Endothelial cell of umbilical vein (primary cell): Measurements from ENCODE around the gene SPON2. TPM values are rescaled to one million over a fixed set of nuclear protein-coding genes. Genes with fewer than 3 reads are reported as not detected.

ENCODE experiments used
- BruUV-seq: library from RNA; stranded (reverse); fragments of 400-500 nt; replicated peaks from 2 replicates; lab custom pipeline; 2021; lab: Mats Ljungman, UMichigan
- CTCF ChIA-PET: fragments of 300-600, 350-600 bp; sonication (Branson Sonifier 250); formaldehyde crosslinking; loops from one replicate; lab custom pipeline; 2021; ENCODE audit warnings: antibody characterized with exemption, inconsistent platforms; lab: Charles Lee
- POLR2A ChIA-PET: fragments of 300-600, 350-600 bp; sonication (Branson Sonifier 250); formaldehyde crosslinking; loops from one replicate; lab custom pipeline; 2021; ENCODE audit warnings: antibody characterized with exemption, inconsistent platforms; lab: Charles Lee
- DNase-seq: peaks from one replicate; pipeline ENCODE4 v3.0.0-alpha.2; 2011; ENCODE audit warnings: low read depth, low spot score
- FAIRE-seq: peaks from 2 replicates; lab custom pipeline; 2011; peaks lifted over from hg19 to GRCh38; lab: Jason Lieb, UNC
- H2AFZ ChIP-seq: 2 replicates; pipeline ENCODE4 v1.6.0; 2012; ENCODE audit warnings: low read depth, low read length, control low read depth, inconsistent platforms
- H3K27ac ChIP-seq: 2 replicates; pipeline ENCODE4 v1.5.1; 2011; ENCODE audit warnings: low read depth, mild to moderate bottlenecking, control low read depth, low read length, moderate library complexity; ENCODE audit not compliant: insufficient read depth
- H3K27me3 ChIP-seq, 2 experiments: 2 replicates each; pipeline versions ENCODE4 v1.6.0 to v1.6.1; 2011; ENCODE audit warnings: low read length in 2 of 2, mixed read lengths in 1 of 2; ENCODE audit not compliant: control insufficient read depth in 2 of 2, insufficient read depth in 2 of 2
- H3K36me3 ChIP-seq, 2 experiments: 2 replicates in 1 of 2; 3 replicates in 1 of 2; pipeline ENCODE4 v1.5.1; 2011; ENCODE audit warnings: low read length in 2 of 2, mild to moderate bottlenecking in 1 of 2, moderate library complexity in 1 of 2; ENCODE audit not compliant: control insufficient read depth in 2 of 2, insufficient read depth in 2 of 2; ENCODE audit errors: extremely low read depth in 1 of 2
- H3K4me1 ChIP-seq: 3 replicates; pipeline ENCODE4 v1.5.1; 2011; ENCODE audit warnings: mild to moderate bottlenecking, low read length; ENCODE audit not compliant: control insufficient read depth, insufficient read depth; ENCODE audit errors: extremely low read depth
- H3K4me2 ChIP-seq: 2 replicates; pipeline ENCODE4 v1.6.1; 2011; ENCODE audit warnings: low read length, control low read depth, mixed read lengths; ENCODE audit not compliant: insufficient read depth
- H3K4me3 ChIP-seq, 3 experiments: fragments of 200-600 bp in 1 of 3; sonication (generic), shearing (Covaris generic) in 1 of 3; replicated peaks in 1 of 3; 2 replicates each; pipeline ENCODE4 v1.5.1; 2011 to 2016; ENCODE audit warnings: control low read depth in 3 of 3, low read length in 3 of 3, mild to moderate bottlenecking in 2 of 3, inconsistent platforms in 1 of 3, low read depth in 1 of 3, moderate library complexity in 1 of 3; ENCODE audit not compliant: insufficient read depth in 1 of 3
- H3K79me2 ChIP-seq: 2 replicates; pipeline ENCODE4 v1.6.0; 2012; ENCODE audit warnings: low read length, inconsistent platforms; ENCODE audit not compliant: control insufficient read depth, insufficient read depth
- H3K9ac ChIP-seq: replicated peaks from 2 replicates; pipeline ENCODE3; 2011; ENCODE audit warnings: low read length, control low read depth; ENCODE audit not compliant: insufficient read depth; ENCODE audit errors: extremely low read depth
- H3K9me1 ChIP-seq: replicated peaks from 3 replicates; pipeline ENCODE4 v1.6.0; 2011; ENCODE audit warnings: mild to moderate bottlenecking, low read length; ENCODE audit not compliant: control insufficient read depth, insufficient read depth; ENCODE audit errors: extremely low read depth
- H3K9me3 ChIP-seq: replicated peaks from 2 replicates; pipeline ENCODE4 v1.5.1; 2012; ENCODE audit warnings: low read length, inconsistent platforms; ENCODE audit not compliant: control insufficient read depth, insufficient read depth
- H4K20me1 ChIP-seq: replicated peaks from 2 replicates; pipeline ENCODE3; 2011; ENCODE audit warnings: mild to moderate bottlenecking, low read length; ENCODE audit not compliant: control insufficient read depth, insufficient read depth; ENCODE audit errors: extremely low read depth
- CTCF ChIP-seq, 2 donors: IDR thresholded peaks; 1 replicate in 1 of 2; 2 replicates in 1 of 2; pipeline ENCODE4 v1.5.1; 2011; ENCODE audit warnings: low read length in 2 of 2, mild to moderate bottlenecking in 2 of 2, moderate library complexity in 2 of 2, control low read depth in 1 of 2, inconsistent platforms in 1 of 2, low read depth in 1 of 2; ENCODE audit not compliant: insufficient read depth in 1 of 2; ENCODE audit errors: extremely low read depth in 1 of 2
- EZH2 ChIP-seq: IDR thresholded peaks from 2 replicates; pipeline ENCODE4 v1.6.1; 2012; ENCODE audit warnings: borderline replicate concordance, low read depth, mild to moderate bottlenecking, moderate library complexity, low read length, inconsistent platforms; ENCODE audit not compliant: severe bottlenecking
- FOS ChIP-seq: IDR thresholded peaks from 2 replicates; pipeline ENCODE4 v1.6.1; 2011; ENCODE audit warnings: mild to moderate bottlenecking, low read length, moderate library complexity, borderline replicate concordance; ENCODE audit not compliant: insufficient read depth
- GATA2 ChIP-seq: IDR thresholded peaks from 2 replicates; pipeline ENCODE4 v1.7.0; 2011; ENCODE audit warnings: low read depth, mild to moderate bottlenecking, moderate library complexity, mixed read lengths, low read length; ENCODE audit not compliant: insufficient read length, insufficient read depth
- JUN ChIP-seq: IDR thresholded peaks from 2 replicates; pipeline ENCODE4 v1.6.1; 2011; ENCODE audit warnings: borderline replicate concordance, low read depth; ENCODE audit not compliant: insufficient read length, insufficient read depth
- MAX ChIP-seq: IDR thresholded peaks from 2 replicates; pipeline ENCODE4 v1.6.1; 2011; ENCODE audit not compliant: insufficient read depth, insufficient read length
- MYC ChIP-seq: IDR thresholded peaks from one replicate; pipeline ENCODE4 v1.6.1; 2011; ENCODE audit warnings: mild to moderate bottlenecking, low read depth, low read length
- POLR2A ChIP-seq: IDR thresholded peaks from 2 replicates; pipeline ENCODE4 v1.6.1; 2012; ENCODE audit warnings: low read depth, mild to moderate bottlenecking, control low read depth, low read length
- POLR2AphosphoS5 ChIP-seq: IDR thresholded peaks from 2 replicates; pipeline ENCODE4 v1.6.1; 2012; ENCODE audit warnings: low read depth, mild to moderate bottlenecking, control low read depth, low read length, moderate library complexity; ENCODE audit not compliant: insufficient read depth
- dilution Hi-C: fragments of 300-500 bp; cut with MboI; formaldehyde crosslinking; loops from one replicate; pipeline ENCODE4 v1.15.0; 2019; ENCODE audit warnings: low sequenced_read_pairs; ENCODE audit not compliant: extremely low pct_ligation_motif_present
- intact Hi-C: fragments of 100-400 bp; cut with micrococcal nuclease; formaldehyde crosslinking; loops from one replicate; pipeline ENCODE4 v1.10.0; 2022
- polyA plus RNA-seq, 4 experiments: library from polyadenylated mRNA; depleted of rRNA in 3 of 4; stranded (reverse) in 3 of 4; unstranded in 1 of 4; fragments of >200 nt; gene quantifications; 2 replicates each; pipeline versions ENCODE4 v1.2.1 to v1.2.3, GENCODE V29; 2011 to 2012; ENCODE audit warnings: missing spikeins in 1 of 4
- total RNA-seq: library from RNA; stranded (reverse); gene quantifications from 2 replicates; pipeline ENCODE4 v1.2.3, GENCODE V29; 2021

Gene SPON2
- total and polyA plus RNA-seq, 2 donors (not counting 3 experiments of a cell fraction or from before 2014, with no cell fraction given) = 0.04 TPM; not detected in 1

DNA sequence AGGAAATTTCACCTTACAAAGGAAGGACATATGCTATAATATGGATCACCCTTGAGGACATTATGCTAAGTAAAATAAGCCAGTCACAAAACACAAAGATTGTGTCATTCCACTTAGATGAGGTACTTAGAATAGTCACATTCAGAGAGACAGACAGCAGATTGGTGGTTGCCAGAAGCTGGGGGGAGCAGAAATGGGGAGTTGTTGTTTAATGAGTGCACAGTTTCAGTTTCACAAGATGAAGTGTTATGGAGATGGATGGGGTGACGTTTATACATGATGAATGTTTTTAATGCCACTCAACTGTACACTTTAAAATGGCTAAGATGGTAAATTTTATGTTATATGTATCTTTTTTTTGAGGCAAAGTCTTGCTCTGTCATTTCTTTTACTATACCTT is 14.8 kb upstream of the SPON2 start:
- Histone ChIP-seq H2AFZ (no peak overlapping the region), H3K27me3 (peaks cover 5 to 10% of the 10 kb centered on the region in 2 experiments), H4K20me1 (no peaks in the 10 kb centered on the region), H3K9me3 (no peaks in the 10 kb centered on the region), H3K79me2 (no peaks in the 10 kb centered on the region), H3K36me3 (no peaks in the 10 kb centered on the region), H3K4me1 (peaks cover under 1% of the 10 kb centered on the region), H3K9me1 (no peaks in the 10 kb centered on the region), H3K4me2 (no peak overlapping the region), H3K9ac (no peak overlapping the region), H3K27ac (no peak overlapping the region), H3K4me3 (no peak overlapping the region)
- DNase-seq (no peak), FAIRE-seq (no peak)
- no TSS peak for BruUV-seq
- intact Hi-C loops = no loop called here
- dilution Hi-C loops = no loop called here
- ChIA-PET POLR2A (no interaction called here), CTCF (interaction anchor here (1.6 kb wide), 2 partner anchors 19 to 24 kb away, joined by 4 to 5 read pairs; no protein-coding TSS in a partner anchor)
- TF ChIP-seq POLR2A = no peak
- no peak for TF ChIP-seq EZH2
- no peak for TF ChIP-seq MYC
- TF ChIP-seq POLR2AphosphoS5 = no peak
- no peak for TF ChIP-seq CTCF (IDR thresholded peaks at IDR 0.05; ENCODE audit: extremely low read depth in 1 of 2, insufficient read depth in 1 of 2, low read depth in 1 of 2, low read length in 2 of 2)
- TF ChIP-seq GATA2 = no peak
- TF ChIP-seq FOS = no peak
- no peak for TF ChIP-seq MAX
- TF ChIP-seq JUN = no peak
